ENCODE results near the gene SEMA4D. TPM values are rescaled to one million over a fixed set of nuclear protein-coding genes. Genes with fewer than 3 reads are reported as not detected.

Gene SEMA4D
- total and polyA plus RNA-seq, 9 of the 15 experiments (the other 6 are each of a cell fraction or from before 2014, with no cell fraction given), result 0.38 to 5.1 (median 1.8) TPM

GRCh38 chr9:89318123-89319014, 179.5 kb downstream of the SEMA4D start, which contains the start of gene SECISBP2 (continued):
- TF ChIP-seq RBBP5 (IDR thresholded peaks at IDR 0.05; ENCODE audit: borderline replicate concordance, insufficient read depth, low read length, poor library complexity, severe bottlenecking) (peak; percentile 94), MYBL2 (IDR thresholded peaks at IDR 0.05; ENCODE audit: low read depth) (0 out of 2 replicates have a peak, but pooled peaks have one; percentile 43), MYBL2 (CRISPR knock-in tag; IDR thresholded peaks at IDR 0.05; ENCODE audit: borderline replicate concordance) (no peak), TBL1XR1 (IDR thresholded peaks at IDR 0.05; ENCODE audit: low read length in 2 of 2) (peak; percentile 25 to 75; a peak in 1 of 4 replicates), ZNF280B (CRISPR knock-in tag; IDR thresholded peaks at IDR 0.05) (no peak), ZBTB26 (CRISPR knock-in tag; IDR thresholded peaks at IDR 0.05) (no peak), MNT (conservative IDR thresholded peaks at IDR 0.05) (peak; percentile 96 to 98), HMGN3 (IDR thresholded peaks at IDR 0.05; ENCODE audit: borderline replicate concordance, extremely low read depth, insufficient read length, low read depth, low read length) (peak; percentile 81), ZNF79 (CRISPR knock-in tag; IDR thresholded peaks at IDR 0.05; ENCODE audit: low read depth) (no peak), KDM4B (IDR thresholded peaks at IDR 0.05; ENCODE audit: borderline replicate concordance in 2 of 2, low read depth in 1 of 2) (peak in 1 of 2 experiments; percentile 86; a peak in 2 of 4 replicates), PTBP1 (IDR thresholded peaks at IDR 0.05; ENCODE audit: low read depth, low read length) (0 out of 2 replicates have a peak, but pooled peaks have one; percentile 76), ZNF280A (IDR thresholded peaks at IDR 0.05; ENCODE audit: low read depth, partially characterized antibody) (no peak), ZNF778 (CRISPR knock-in tag; IDR thresholded peaks at IDR 0.05) (no peak), MCM7 (IDR thresholded peaks at IDR 0.05) (no peak), SIN3A (IDR thresholded peaks at IDR 0.05; ENCODE audit: borderline replicate concordance in 2 of 2, control insufficient read depth in 1 of 2, low read depth in 2 of 2, low read length in 2 of 2) (peak; percentile 64 to 80; a peak in 2 of 4 replicates), ZFX (CRISPR knock-in tag; IDR thresholded peaks at IDR 0.05) (peak; percentile 98), DDX20 (tag; IDR thresholded peaks at IDR 0.05; ENCODE audit: low read depth) (no peak), HEY1 (CRISPR knock-in tag; IDR thresholded peaks at IDR 0.05; ENCODE audit: borderline replicate concordance) (no peak), RFX5 (IDR thresholded peaks at IDR 0.05; ENCODE audit: low read depth, low read length) (no peak), ZNF253 (CRISPR knock-in tag; conservative IDR thresholded peaks at IDR 0.05) (no peak)

All from K562 (cell line).